Chondrocyte (in vitro differentiated cells): ENCODE results near the gene MRPL40. TPM values are rescaled to one million over a fixed set of nuclear protein-coding genes. Genes with fewer than 3 reads are reported as not detected.

Experiments used
- DNase-seq: peaks from one replicate; pipeline ENCODE4 v3.0.0; 2021; ENCODE audit warnings: mixed read lengths, low spot score
- H3K27ac Mint-ChIP-seq: one replicate; pipeline ENCODE4 v1.8.0; 2021; ENCODE audit warnings: mild to moderate bottlenecking, moderate library complexity, mixed read lengths; ENCODE audit not compliant: unreplicated experiment
- H3K27me3 Mint-ChIP-seq: 2 replicates; pipeline ENCODE4 v1.8.0; 2021; ENCODE audit warnings: low read depth, mixed read lengths
- H3K36me3 Mint-ChIP-seq: 2 replicates; pipeline ENCODE4 v1.8.0; 2021; ENCODE audit warnings: low read depth, mixed read lengths
- H3K4me1 Mint-ChIP-seq: 2 replicates; pipeline ENCODE4 v1.8.0; 2021; ENCODE audit warnings: low read depth, mild to moderate bottlenecking, mixed read lengths
- H3K4me3 Mint-ChIP-seq: one replicate; pipeline ENCODE4 v1.8.0; 2021; ENCODE audit warnings: mild to moderate bottlenecking, moderate library complexity, mixed read lengths; ENCODE audit not compliant: unreplicated experiment
- H3K9me3 Mint-ChIP-seq: 2 replicates; pipeline ENCODE4 v1.8.0; 2021; ENCODE audit warnings: low read depth, mixed read lengths
- CTCF ChIP-seq: fragments of 200-600 bp; sonication (generic); IDR thresholded peaks from 2 replicates; pipeline ENCODE4 v1.5.0; 2021; ENCODE audit warnings: antibody characterized with exemption, mild to moderate bottlenecking, moderate library complexity
- total RNA-seq: library from RNA; stranded (reverse); gene quantifications from 3 replicates; pipeline ENCODE4 v1.2.1, GENCODE V29; 2021

The MRPL40 gene
- total RNA-seq, 1 donor from 2014 or later, result 21.8 TPM

DNA sequence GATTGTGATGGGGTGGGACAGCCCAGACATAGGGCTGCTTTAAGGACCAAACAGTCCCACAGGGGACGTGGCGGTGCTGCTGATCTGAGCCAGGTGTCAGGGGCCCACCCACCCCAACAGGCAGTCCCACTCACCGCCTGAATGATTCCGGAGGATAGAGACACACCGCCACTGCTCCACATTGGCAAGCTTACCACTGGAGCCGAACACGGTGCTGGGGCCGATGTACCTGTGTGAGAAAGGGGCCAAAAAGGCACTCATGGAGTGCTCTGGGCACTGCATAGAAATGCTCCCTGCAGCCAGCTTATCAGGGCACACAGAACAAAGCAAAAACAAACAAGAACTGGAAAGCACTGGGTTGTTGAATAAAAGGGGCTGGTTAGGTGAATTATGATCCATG is 26.7 kb upstream of the MRPL40 start:
- no peak for DNase-seq
- TF ChIP-seq CTCF, result no peak
- Mint-ChIP-seq H3K36me3 (peaks cover 36% of the 10 kb centered on the region), H3K27me3 (no peaks in the 10 kb centered on the region), H3K9me3 (no peaks in the 10 kb centered on the region), H3K27ac (no peak overlapping the region), H3K4me3 (no peak overlapping the region), H3K4me1 (no peaks in the 10 kb centered on the region)

- no peaks in the 10 kb centered on the region for H3K9me3 Mint-ChIP-seq
- no peaks in the 10 kb centered on the region for H3K4me1 Mint-ChIP-seq
- no peak overlapping the region for H3K27ac Mint-ChIP-seq
- no peak for TF ChIP-seq CTCF
- no peaks in the 10 kb centered on the region for H3K27me3 Mint-ChIP-seq
- no peak for DNase-seq
- H3K4me3 Mint-ChIP-seq, result no peak overlapping the region
- peaks cover 30% of the 10 kb centered on the region for H3K36me3 Mint-ChIP-seq
These were observed 26.0 kb upstream of the MRPL40 start for GRCh38 chr22:19406281-19406811.

- H3K4me3 Mint-ChIP-seq, result no peak overlapping the region
- no peak overlapping the region for H3K27ac Mint-ChIP-seq
These were observed 25.5 kb upstream of the MRPL40 start for GRCh38 chr22:19406846-19407245.

DNA sequence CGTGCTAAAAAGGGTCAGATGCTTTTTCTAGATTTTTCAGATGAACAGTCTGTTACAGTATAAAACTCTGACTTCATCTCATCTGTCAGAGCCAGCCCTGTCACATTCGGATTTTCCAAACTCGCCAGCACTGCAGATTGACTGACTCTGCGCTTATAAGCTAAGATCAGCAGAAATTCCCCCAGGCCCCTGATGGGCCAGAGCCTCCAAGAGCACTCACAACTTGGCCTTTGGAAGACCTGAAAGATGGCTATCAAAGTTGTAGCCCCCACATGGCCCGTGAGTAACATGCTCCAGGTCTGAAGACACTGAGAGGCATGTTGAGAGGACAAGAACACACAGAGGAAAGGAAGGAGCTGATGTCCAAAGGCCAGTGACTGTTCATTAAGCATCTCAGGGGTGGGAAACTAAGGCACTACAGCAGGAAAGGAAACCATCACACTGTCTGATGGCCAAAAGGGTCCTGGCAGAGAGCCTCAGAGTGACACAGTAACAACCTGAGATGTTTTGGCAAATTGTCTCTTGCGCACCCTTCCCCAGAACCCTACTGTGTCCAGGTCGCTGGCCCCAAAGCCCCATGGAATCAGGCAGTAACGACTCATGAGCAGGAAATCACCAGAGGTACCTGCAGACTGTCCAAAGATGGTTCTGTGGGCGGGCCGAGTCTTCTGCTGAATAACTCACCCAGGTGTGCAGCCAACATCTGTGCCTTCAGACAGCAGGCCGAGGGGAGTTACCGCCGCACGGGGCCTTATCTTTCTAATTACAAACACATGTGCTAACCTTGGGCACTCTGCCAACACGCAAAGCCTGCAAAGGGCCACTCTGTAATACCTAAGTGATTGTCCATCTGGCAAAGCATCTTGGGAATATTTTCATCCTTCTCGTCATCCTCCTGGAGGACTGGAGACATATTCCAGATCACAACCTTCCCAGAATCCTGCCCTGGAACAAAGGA is 24.4 kb upstream of the MRPL40 start:
- Mint-ChIP-seq H3K27ac (no peak overlapping the region), H3K36me3 (peaks cover 30% of the 10 kb centered on the region), H3K9me3 (no peaks in the 10 kb centered on the region), H3K27me3 (no peaks in the 10 kb centered on the region), H3K4me1 (no peaks in the 10 kb centered on the region), H3K4me3 (no peak overlapping the region)
- no peak for TF ChIP-seq CTCF
- DNase-seq, result no peak

More at GRCh38 chr22:19406846-19407245, 25.5 kb upstream of the MRPL40 start:
- no peaks in the 10 kb centered on the region for H3K27me3 Mint-ChIP-seq
- H3K36me3 Mint-ChIP-seq, result peaks cover 30% of the 10 kb centered on the region
- H3K9me3 Mint-ChIP-seq, result no peaks in the 10 kb centered on the region
- TF ChIP-seq CTCF, result no peak
- H3K4me1 Mint-ChIP-seq, result no peaks in the 10 kb centered on the region
- DNase-seq, result no peak

DNA sequence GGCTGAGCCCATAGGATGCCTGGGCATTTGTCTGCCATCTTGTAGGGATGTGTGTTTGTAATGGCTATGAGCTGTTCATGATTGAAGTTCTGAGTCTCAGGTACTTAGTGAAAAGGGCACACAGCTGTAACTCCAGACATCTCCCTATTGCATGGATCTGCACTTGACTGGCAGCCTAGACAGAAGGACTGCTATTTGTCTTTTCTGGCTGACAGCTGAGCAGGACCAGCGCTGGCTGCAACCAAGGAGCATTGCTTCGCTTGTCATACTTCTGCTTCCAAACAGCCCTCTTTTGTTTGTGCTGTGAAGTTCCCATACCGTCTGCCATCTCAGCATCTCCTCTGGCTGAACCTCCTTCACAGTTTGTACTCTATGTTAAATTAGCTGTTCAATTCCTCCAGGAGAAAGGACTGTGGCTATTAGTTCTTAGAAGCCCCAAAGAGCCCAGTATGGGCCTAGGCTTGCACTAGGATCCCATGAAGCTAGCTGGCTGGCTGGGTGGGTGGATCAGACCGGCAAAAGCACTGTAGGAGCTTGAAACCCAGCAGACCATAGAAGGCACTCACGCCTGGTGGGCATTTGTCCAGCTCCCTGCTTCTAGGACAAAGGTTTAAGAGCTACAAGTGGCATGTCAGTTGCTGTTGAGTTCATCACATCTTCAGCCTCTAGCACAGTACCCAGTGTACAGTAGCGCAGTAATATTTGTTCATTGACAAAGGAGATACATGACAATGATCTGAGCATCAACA is 21.2 kb upstream of the MRPL40 start:
- no peak for TF ChIP-seq CTCF
- DNase-seq, result no peak
- Mint-ChIP-seq H3K4me1 (no peaks in the 10 kb centered on the region), H3K4me3 (no peak overlapping the region), H3K27me3 (no peaks in the 10 kb centered on the region), H3K36me3 (peaks cover 13% of the 10 kb centered on the region), H3K27ac (no peak overlapping the region), H3K9me3 (no peaks in the 10 kb centered on the region)
